HG02798 (cell line): ENCODE data around the gene MCOLN3.

Experiments used
- ATAC-seq: cut with Tn5 transposase; IDR thresholded peaks from one replicate; pipeline ENCODE4 v1.9.1; 2021; ENCODE audit warnings: mild to moderate bottlenecking; ENCODE audit not compliant: unreplicated experiment, poor library complexity

Gene MCOLN3

GRCh38 chr1:85048296-85049064 lies at the start of gene MCOLN3:
TSS of gene MCOLN3 (minus strand) at chr1:85048500. CDS start at chr1:85045360, 3,140 bp downstream.
- ATAC-seq = peak; percentile 74

DNA sequence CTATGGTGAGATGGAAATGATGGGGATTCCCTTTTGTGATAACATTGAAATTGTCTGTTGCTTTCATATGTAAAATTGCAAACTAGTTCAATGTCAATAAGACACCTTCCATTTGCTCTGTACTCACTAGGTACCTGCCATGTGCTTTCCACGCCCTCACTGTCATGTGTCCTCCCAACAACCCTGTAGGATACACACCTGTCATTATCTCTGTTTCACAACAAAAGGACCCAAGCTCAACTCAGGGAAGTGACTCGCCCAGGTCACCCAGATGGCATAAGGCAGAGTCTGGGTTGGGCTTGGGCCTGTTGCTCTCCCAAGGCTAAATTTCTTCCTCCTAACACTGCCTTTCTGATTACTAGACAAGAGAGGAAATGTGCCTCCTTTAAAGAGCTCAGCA lies 45.3 kb upstream of the MCOLN3 start:
- no peak for ATAC-seq

DNA sequence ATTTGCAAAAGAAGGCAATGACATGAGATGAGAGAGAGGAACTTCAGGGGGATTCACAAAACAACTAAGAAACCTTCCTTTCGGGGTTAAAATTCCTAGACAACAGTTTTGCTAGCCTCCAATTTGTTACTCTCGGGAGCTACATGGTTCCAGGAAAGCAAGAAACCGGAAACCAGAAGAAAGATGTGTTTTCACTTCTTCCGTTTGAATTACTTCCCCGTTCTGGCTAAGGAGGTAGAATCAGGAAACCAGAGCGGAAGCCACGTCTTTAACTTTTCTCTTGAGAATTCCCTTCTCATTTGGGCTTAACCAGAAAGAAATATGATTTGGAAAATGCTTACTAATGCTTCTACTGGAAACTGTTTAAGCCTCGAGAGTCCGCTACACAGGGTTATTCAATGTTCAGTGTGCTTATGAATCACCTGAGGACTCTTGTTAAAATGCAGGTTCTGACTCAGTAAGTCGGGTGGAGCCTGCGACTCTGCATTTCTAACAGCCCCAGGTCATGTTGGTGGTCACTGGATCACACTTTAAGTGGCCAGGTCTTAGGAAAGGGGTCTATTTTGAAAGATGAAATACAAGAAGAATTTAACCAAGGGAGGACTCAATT lies 43.5 kb upstream of the MCOLN3 start:
- peak; percentile 36 for ATAC-seq

- no peak for ATAC-seq
Observed at GRCh38 chr1:85090225-85090624, 41.9 kb upstream of the MCOLN3 start.

GRCh38 chr1:85089203-85089602 lies 40.9 kb upstream of the MCOLN3 start:
- ATAC-seq = no peak

- ATAC-seq = no peak
Observed at GRCh38 chr1:85088408-85088784, 40.1 kb upstream of the MCOLN3 start.

DNA sequence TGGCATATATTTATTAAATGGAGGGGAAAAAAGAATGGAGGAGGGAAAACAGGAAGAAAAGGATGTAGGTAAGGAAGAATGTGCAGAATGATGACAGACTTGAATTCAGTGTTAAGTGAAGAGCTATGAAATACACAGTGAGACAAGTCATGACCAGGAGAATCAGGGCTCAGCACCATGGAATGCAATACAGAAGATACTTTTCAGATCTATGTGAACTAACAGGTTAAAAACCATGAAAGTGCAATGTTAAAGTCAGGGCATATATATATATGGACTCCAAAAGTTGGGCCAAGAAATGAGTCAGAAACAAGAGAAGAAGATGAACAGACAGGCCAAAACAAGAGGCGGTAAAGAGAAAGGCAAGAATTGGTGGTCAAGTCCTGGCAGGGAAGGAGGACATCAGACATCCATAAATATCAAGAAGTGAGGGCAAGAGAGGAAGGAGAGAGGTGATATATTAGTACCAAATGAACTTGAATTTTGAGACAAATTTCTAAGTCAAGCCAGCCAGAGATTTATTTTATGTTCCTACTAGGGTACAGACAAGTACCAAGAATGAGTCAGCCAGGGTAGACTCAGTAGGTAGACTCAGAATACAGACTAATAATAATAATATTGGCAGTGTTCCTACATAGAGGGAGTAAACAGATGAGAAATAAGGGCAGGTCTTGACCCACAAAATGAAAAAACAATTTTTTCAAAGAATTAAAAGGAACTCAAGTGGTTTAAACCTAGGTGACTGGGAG lies 39.5 kb upstream of the MCOLN3 start:
- ATAC-seq = no peak

DNA sequence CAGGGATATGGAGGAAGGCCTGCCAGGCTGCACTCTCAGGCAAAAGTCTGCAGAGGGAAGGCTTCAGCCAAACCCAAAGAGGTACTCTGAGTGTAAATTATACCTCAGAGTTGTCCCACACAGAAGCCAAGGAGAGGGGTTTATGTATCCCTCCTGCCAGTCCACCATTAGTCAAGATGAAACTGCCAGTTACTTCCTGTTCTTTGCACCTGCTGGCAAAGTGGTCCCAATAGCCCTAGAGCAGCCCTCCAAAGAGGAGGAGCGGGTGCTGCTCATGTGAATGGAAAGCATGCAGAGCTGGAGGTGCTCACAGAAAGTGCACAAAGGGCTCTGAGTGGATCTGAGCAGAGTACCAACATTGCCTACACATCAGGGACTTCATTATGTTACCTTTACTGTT lies 37.1 kb upstream of the MCOLN3 start:
- ATAC-seq = no peak

GRCh38 chr1:85078903-85079302 lies 30.6 kb upstream of the MCOLN3 start:
- ATAC-seq = no peak

- no peak for ATAC-seq
Observed at GRCh38 chr1:85074365-85074964, 26.2 kb upstream of the MCOLN3 start.

DNA sequence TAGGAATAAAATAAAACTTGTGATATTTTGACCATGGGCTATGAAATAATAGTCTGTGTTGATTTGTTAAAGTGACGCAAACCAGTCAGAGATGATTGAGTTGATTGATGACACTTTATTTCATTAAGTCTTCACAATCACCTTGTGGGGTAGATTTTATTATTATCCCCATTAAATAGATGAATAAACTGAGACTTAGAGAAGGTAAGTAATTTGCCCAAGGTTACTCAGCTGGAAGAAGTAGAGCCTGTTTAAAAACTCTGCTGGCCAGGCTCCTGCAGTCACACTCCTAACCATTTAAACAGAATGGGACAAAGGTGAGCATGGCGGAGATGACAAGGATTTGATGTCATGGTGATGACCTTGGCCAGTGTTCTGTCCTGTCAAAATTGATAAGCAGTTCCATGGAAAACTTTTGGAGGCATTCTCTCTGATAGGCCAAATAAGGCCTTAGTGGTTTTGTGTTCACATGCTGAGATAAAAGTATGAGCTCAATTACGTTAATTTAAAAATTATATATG lies 22.7 kb upstream of the MCOLN3 start:
- no peak for ATAC-seq

DNA sequence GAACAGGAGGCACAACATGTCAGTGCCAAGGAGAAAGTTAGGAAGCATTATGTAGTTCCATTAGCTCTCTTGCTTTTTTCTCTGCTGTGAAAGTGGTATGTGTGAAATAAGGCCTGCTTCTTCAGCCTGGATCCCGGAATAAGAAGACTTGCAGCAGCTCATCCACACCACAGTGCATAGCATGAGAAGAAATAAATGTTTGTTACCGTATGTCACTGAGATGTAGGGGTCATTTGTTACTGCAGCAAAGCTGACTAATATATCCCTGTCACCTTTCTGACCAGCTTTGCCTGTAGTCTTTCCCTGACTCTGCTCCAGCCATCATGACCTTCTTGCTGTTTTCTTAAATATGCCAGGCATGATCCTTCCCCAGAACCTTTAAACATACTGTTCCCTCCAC lies 20.5 kb upstream of the MCOLN3 start:
- no peak for ATAC-seq

DNA sequence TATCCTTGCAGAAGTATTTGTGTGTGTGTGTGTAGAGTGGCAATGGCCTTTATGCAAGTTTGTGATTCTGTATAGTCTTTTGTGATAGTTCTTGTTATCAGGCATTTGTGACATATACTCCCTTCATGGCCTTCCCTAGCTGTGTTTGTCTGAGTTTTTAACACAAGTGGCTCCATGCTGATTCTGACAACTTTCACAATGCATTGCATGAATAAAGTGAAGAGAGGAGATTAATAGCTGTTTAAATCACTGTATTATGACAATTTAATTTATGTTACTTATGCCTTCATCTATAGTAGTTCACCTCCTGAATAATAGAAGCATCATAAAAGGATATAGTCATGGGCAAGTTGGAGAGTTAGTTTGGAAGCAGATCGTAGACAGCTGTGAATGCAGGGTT lies 17.2 kb upstream of the MCOLN3 start:
- no peak for ATAC-seq

GRCh38 chr1:85062425-85063026 lies 14.2 kb upstream of the MCOLN3 start:
- no peak for ATAC-seq

- ATAC-seq = peak; percentile 100
Observed at GRCh38 chr1:85061711-85062424, 13.6 kb upstream of the MCOLN3 start.

DNA sequence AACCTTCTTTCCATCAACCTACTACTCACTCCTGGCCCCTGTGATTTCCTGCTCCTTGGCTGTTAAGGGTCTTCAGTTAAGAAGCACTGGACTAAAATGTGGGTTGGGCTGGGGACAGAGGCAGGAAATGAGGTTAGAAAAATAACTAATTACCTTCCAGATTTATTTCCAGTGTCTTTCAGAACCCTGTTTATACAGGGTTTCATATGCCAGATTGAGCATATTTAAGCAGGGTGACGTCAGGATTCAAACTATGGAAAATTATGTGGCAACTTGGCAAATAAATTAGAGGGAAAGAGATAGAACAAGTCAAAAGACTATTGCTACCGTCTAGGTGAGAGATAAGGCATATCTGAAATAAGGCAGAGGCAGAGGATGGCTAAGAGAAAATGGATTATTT lies 11.7 kb upstream of the MCOLN3 start:
- no peak for ATAC-seq

DNA sequence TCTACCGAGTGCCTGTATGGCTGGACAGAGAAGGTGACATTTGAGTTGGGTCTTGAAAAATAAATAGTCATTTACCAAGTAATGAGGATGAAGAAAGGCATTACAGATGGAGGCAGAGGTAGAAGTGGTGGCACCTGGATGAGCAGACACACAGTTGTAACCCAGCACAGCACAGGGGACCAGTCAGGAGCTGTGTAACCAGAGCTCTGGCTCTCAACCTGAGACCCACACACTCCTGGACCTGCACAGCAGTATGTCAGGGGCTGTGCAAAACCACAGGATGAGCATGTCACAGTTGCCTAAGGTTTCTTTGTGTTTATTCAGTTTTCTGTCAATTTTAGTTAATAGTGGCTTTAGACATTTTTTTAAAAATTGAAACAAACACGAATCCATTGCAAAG lies 11.3 kb upstream of the MCOLN3 start:
- no peak for ATAC-seq

DNA sequence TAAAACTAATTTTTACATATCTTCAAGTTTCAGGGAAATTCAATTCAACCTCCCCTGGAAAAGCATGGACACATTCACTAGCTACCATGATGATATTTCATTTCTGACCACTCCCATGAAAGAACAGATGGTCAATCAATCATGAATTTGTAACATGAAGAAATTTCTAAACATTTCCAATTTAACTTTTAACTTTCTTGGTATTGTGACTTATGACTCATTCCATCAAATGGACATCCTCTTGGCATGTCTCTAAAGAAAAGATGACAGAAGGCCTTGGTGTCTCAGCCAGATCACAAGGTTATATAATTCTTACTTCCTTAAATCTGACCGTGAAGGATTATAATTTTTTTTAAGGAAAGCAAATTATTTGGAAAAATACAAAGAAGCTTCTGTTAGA lies 10.5 kb upstream of the MCOLN3 start:
- ATAC-seq = no peak

- ATAC-seq = no peak
Observed at GRCh38 chr1:85058311-85058710, 10.0 kb upstream of the MCOLN3 start.

DNA sequence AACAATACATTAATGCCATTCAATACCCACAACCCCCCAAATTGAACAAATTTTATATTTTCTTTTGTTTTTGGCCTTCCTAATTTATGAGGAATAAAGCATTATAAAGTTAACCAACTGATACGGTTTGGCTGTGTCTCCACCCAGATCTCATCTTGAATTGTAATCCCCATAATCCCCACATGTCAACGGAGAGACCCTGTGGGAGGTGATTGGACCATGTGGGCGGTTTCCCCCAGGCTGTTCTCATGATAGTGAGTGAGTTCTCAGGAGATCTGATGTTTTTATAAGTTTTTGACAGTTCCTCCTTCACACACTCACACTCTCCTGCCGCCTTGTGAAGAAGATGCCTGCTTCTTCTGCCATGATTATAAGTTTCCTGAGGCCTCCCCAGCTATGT lies 6.4 kb upstream of the MCOLN3 start:
- ATAC-seq = no peak
